Measurements from ENCODE around the gene MICAL1. TPM values are rescaled to one million over a fixed set of nuclear protein-coding genes. Genes with fewer than 3 reads are reported as not detected.

Gene MICAL1
- total RNA-seq, 1 donor from 2014 or later, result 50.6 TPM

GRCh38 chr6:109460161-109460829, 4.7 kb upstream of the MICAL1 start:
- H3K36me3 ChIP-seq, result peaks cover 17% of the 10 kb centered on the region

GRCh38 chr6:109458774-109459531, 3.4 kb upstream of the MICAL1 start:
- Mint-ChIP-seq H3K4me1 (peaks cover 45% of the 10 kb centered on the region), H3K27ac (no peak overlapping the region), H3K27me3 (ENCODE audit: insufficient read depth, low read depth) (peaks cover 15% of the 10 kb centered on the region), H3K36me3 (peaks cover 12% of the 10 kb centered on the region), H3K9me3 (no peaks in the 10 kb centered on the region), H3K4me3 (no peak overlapping the region)
- no peak for TF ChIP-seq CTCF (IDR thresholded peaks at IDR 0.05)
- TF ChIP-seq EZH2phosphoT487 (IDR thresholded peaks at IDR 0.05), result no peak
- no peak for TF ChIP-seq EZH2 (IDR thresholded peaks at IDR 0.05)
- Histone ChIP-seq H3F3A (ENCODE audit: low read depth) (peaks cover 71% of the 10 kb centered on the region), H3K27ac (no peak overlapping the region), H3K4me1 (peaks cover 34% of the 10 kb centered on the region), H3K4me2 (peak overlapping the region; percentile 42), H3K79me2 (ENCODE audit: low read depth) (peaks cover 23% of the 10 kb centered on the region), H2AFZ (replicated peaks) (no peak overlapping the region), H3K9ac (no peak overlapping the region), H3K36me3 (peaks cover 5% of the 10 kb centered on the region), H3K4me3 (no peak overlapping the region), H4K20me1 (ENCODE audit: low read depth) (peaks cover 15% of the 10 kb centered on the region), H3K27me3 (no peaks in the 10 kb centered on the region), H3K9me3 (ENCODE audit: low read depth) (no peaks in the 10 kb centered on the region)
- peak; percentile 53 for DNase-seq (ENCODE audit: low spot score)

More at GRCh38 chr6:109460161-109460829, 4.7 kb upstream of the MICAL1 start:
- Histone ChIP-seq H3K27ac (peak overlapping the region; percentile 92), H4K20me1 (ENCODE audit: low read depth) (peaks cover 15% of the 10 kb centered on the region), H3K9me3 (ENCODE audit: low read depth) (no peaks in the 10 kb centered on the region), H3K4me1 (peaks cover 28% of the 10 kb centered on the region), H3K4me2 (peak overlapping the region; percentile 45), H3K27me3 (no peaks in the 10 kb centered on the region), H3K9ac (no peak overlapping the region), H3F3A (ENCODE audit: low read depth) (peaks cover 60% of the 10 kb centered on the region), H2AFZ (replicated peaks) (no peak overlapping the region), H3K4me3 (no peak overlapping the region), H3K79me2 (ENCODE audit: low read depth) (peaks cover 23% of the 10 kb centered on the region)
- no peak overlapping the region for H3K27ac Mint-ChIP-seq
- peaks cover 39% of the 10 kb centered on the region for H3K4me1 Mint-ChIP-seq
- peaks cover 18% of the 10 kb centered on the region for H3K36me3 Mint-ChIP-seq
- peaks cover 15% of the 10 kb centered on the region for H3K27me3 Mint-ChIP-seq (ENCODE audit: insufficient read depth, low read depth)
- no peaks in the 10 kb centered on the region for H3K9me3 Mint-ChIP-seq
- DNase-seq (ENCODE audit: low spot score), result peak; percentile 62
- H3K4me3 Mint-ChIP-seq, result no peak overlapping the region
- TF ChIP-seq EZH2 (IDR thresholded peaks at IDR 0.05) (no peak), EZH2phosphoT487 (IDR thresholded peaks at IDR 0.05) (no peak), CTCF (IDR thresholded peaks at IDR 0.05) (no peak)

GRCh38 chr6:109457562-109457996, 2.0 kb upstream of the MICAL1 start:
- Histone ChIP-seq H3K27me3 (no peaks in the 10 kb centered on the region), H2AFZ (replicated peaks) (no peak overlapping the region), H3K79me2 (ENCODE audit: low read depth) (peaks cover 24% of the 10 kb centered on the region), H4K20me1 (ENCODE audit: low read depth) (peaks cover 15% of the 10 kb centered on the region), H3K36me3 (peaks cover 4% of the 10 kb centered on the region), H3K27ac (no peak overlapping the region), H3K4me2 (peak overlapping the region; percentile 93), H3K4me1 (peaks cover 35% of the 10 kb centered on the region), H3K9me3 (ENCODE audit: low read depth) (no peaks in the 10 kb centered on the region), H3K4me3 (no peak overlapping the region), H3K9ac (no peak overlapping the region), H3F3A (ENCODE audit: low read depth) (peaks cover 72% of the 10 kb centered on the region)
- Mint-ChIP-seq H3K9me3 (no peaks in the 10 kb centered on the region), H3K4me1 (peaks cover 45% of the 10 kb centered on the region), H3K36me3 (peaks cover 12% of the 10 kb centered on the region), H3K4me3 (peak overlapping the region; percentile 78), H3K27me3 (ENCODE audit: insufficient read depth, low read depth) (peaks cover 13% of the 10 kb centered on the region), H3K27ac (peak overlapping the region; percentile 14)
- TF ChIP-seq CTCF (IDR thresholded peaks at IDR 0.05), result no peak
- no peak for DNase-seq (ENCODE audit: low spot score)

Measured in neural progenitor cell (in vitro differentiated cells).